HEK293 (cell line): ENCODE data around the gene CTNNBL1.

Source experiments
- CTCF ChIP-seq: fragments of 450-650 bp; formaldehyde crosslinking; IDR thresholded peaks from 2 replicates; pipeline ENCODE4 v1.5.1; 2016; ENCODE audit warnings: missing biosample characterization, missing genetic modification characterization
- KLF9 ChIP-seq: fragments of 450-650 bp; formaldehyde crosslinking; IDR thresholded peaks from 2 replicates; pipeline ENCODE4 v1.5.1; 2016; ENCODE audit warnings: missing biosample characterization, missing genetic modification characterization, low read depth
- TCF7L2 ChIP-seq: IDR thresholded peaks from 2 replicates; pipeline ENCODE4 v1.6.1; 2011; ENCODE audit warnings: low read depth, mild to moderate bottlenecking, inconsistent platforms, low read length, moderate library complexity, borderline replicate concordance
- ZBTB21 ChIP-seq: fragments of 450-650 bp; formaldehyde crosslinking; IDR thresholded peaks from 2 replicates; pipeline ENCODE4 v1.5.1; 2017; ENCODE audit warnings: missing biosample characterization, missing genetic modification characterization
- ZFP41 ChIP-seq: fragments of 450-650 bp; formaldehyde crosslinking; IDR thresholded peaks from 2 replicates; pipeline ENCODE4 v1.5.1; 2016; ENCODE audit warnings: missing biosample characterization, missing genetic modification characterization, borderline replicate concordance
- ZNF26 ChIP-seq: fragments of 450-650 bp; formaldehyde crosslinking; IDR thresholded peaks from 2 replicates; pipeline ENCODE4 v1.5.1; 2016; ENCODE audit warnings: missing biosample characterization, missing genetic modification characterization
- ZNF558 ChIP-seq: fragments of 450-650 bp; formaldehyde crosslinking; IDR thresholded peaks from 2 replicates; pipeline ENCODE4 v1.5.1; 2016; ENCODE audit warnings: missing biosample characterization, missing genetic modification characterization
- ZNF580 ChIP-seq: fragments of 450-650 bp; formaldehyde crosslinking; IDR thresholded peaks from 2 replicates; pipeline ENCODE4 v1.5.1; 2016; ENCODE audit warnings: missing biosample characterization, missing genetic modification characterization
- ZNF639 ChIP-seq: fragments of 450-650 bp; formaldehyde crosslinking; IDR thresholded peaks from 2 replicates; pipeline ENCODE4 v1.5.1; 2016; ENCODE audit warnings: missing biosample characterization, missing genetic modification characterization
- ZNF747 ChIP-seq: fragments of 450-650 bp; formaldehyde crosslinking; IDR thresholded peaks from 2 replicates; pipeline ENCODE4 v1.5.1; 2016; ENCODE audit warnings: missing biosample characterization, missing genetic modification characterization
- ZNF785 ChIP-seq: fragments of 450-650 bp; formaldehyde crosslinking; IDR thresholded peaks from 2 replicates; pipeline ENCODE4 v1.5.1; 2016; ENCODE audit warnings: missing biosample characterization, missing genetic modification characterization

- no peak for TF ChIP-seq TCF7L2
- no peak for TF ChIP-seq CTCF (tag by site-specific recombination)
- TF ChIP-seq ZNF639 (tag by site-specific recombination), result no peak
- no peak for TF ChIP-seq ZNF785
- TF ChIP-seq ZNF26 (tag by site-specific recombination), result no peak
- no peak for TF ChIP-seq ZNF558 (tag by site-specific recombination)
- TF ChIP-seq ZNF580 (tag by site-specific recombination), result no peak
- no peak for TF ChIP-seq ZFP41 (tag by site-specific recombination)
- TF ChIP-seq ZBTB21 (tag by site-specific recombination), result no peak
- no peak for TF ChIP-seq KLF9
- TF ChIP-seq ZNF747, result no peak
Measured at GRCh38 chr20:37647946-37648345, 45.9 kb upstream of the CTNNBL1 start.
